Measurements from ENCODE around the gene PCCB. TPM values are rescaled to one million over a fixed set of nuclear protein-coding genes. Genes with fewer than 3 reads are reported as not detected.

Gene PCCB
- total RNA-seq, 1 experiment from 2014 or later = 69.0 TPM

- peaks cover 22% of the 10 kb centered on the region for H3K36me3 Mint-ChIP-seq
- H3K4me1 Mint-ChIP-seq = no peaks in the 10 kb centered on the region
- CTCF ChIA-PET = no interaction called here
- H3K27ac Mint-ChIP-seq = no peak overlapping the region
- POLR2A ChIA-PET = no interaction called here
- ATAC-seq = no peak
- H3K27me3 Mint-ChIP-seq (ENCODE audit: low read depth) = no peaks in the 10 kb centered on the region
- no peaks in the 10 kb centered on the region for H3K9me3 Mint-ChIP-seq
- DNase-seq (ENCODE audit: low spot score) = no peak
- no peak for TF ChIP-seq GTF2I (CRISPR knock-in tag; conservative IDR thresholded peaks at IDR 0.05)
- no peak for TF ChIP-seq HMGXB4 (CRISPR knock-in tag; IDR thresholded peaks at IDR 0.05)
- TF ChIP-seq ZMAT4 (CRISPR knock-in tag; IDR thresholded peaks at IDR 0.05) = no peak
- TF ChIP-seq ZNF416 (CRISPR knock-in tag; IDR thresholded peaks at IDR 0.05) = no peak
- TF ChIP-seq MYBL2 (CRISPR knock-in tag; IDR thresholded peaks at IDR 0.05) = no peak
- no peak for TF ChIP-seq CREM (CRISPR knock-in tag; IDR thresholded peaks at IDR 0.05)
- no peak for TF ChIP-seq USF1 (CRISPR knock-in tag; IDR thresholded peaks at IDR 0.05)
- no peak for TF ChIP-seq IRF1 (CRISPR knock-in tag; IDR thresholded peaks at IDR 0.05)
- no peak for TF ChIP-seq USF2 (CRISPR knock-in tag; IDR thresholded peaks at IDR 0.05)
- TF ChIP-seq SP1 (CRISPR knock-in tag; conservative IDR thresholded peaks at IDR 0.05) = no peak
- no peak for TF ChIP-seq ZNF281 (CRISPR knock-in tag; IDR thresholded peaks at IDR 0.05)
- H3K4me3 Mint-ChIP-seq = no peak overlapping the region
Observed at GRCh38 chr3:136332302-136332701, 82.2 kb downstream of the PCCB start.

GRCh38 chr3:136332776-136333175 is 82.6 kb downstream of the PCCB start:
- H3K36me3 Mint-ChIP-seq = peaks cover 22% of the 10 kb centered on the region

More at GRCh38 chr3:136332776-136333175, 82.6 kb downstream of the PCCB start:
- no peak for DNase-seq (ENCODE audit: low spot score)
- TF ChIP-seq ZBTB43 (CRISPR knock-in tag; IDR thresholded peaks at IDR 0.05) = no peak
- TF ChIP-seq PREB (CRISPR knock-in tag; IDR thresholded peaks at IDR 0.05; ENCODE audit: borderline replicate concordance) = no peak
- no peak for TF ChIP-seq USF1 (CRISPR knock-in tag; IDR thresholded peaks at IDR 0.05)
- no peak for TF ChIP-seq ZNF423 (CRISPR knock-in tag; IDR thresholded peaks at IDR 0.05)
- no peak for TF ChIP-seq MLX (CRISPR knock-in tag; IDR thresholded peaks at IDR 0.05)
- no peak for TF ChIP-seq FOXP4 (CRISPR knock-in tag; IDR thresholded peaks at IDR 0.05)
- ChIA-PET POLR2A (no interaction called here), CTCF (no interaction called here)
- no peak for ATAC-seq
- Mint-ChIP-seq H3K4me1 (no peaks in the 10 kb centered on the region), H3K4me3 (no peak overlapping the region), H3K27me3 (ENCODE audit: low read depth) (no peaks in the 10 kb centered on the region), H3K27ac (no peak overlapping the region), H3K9me3 (no peaks in the 10 kb centered on the region)
